Nephron progenitor cell (in vitro differentiated cells): Measurements from ENCODE around the gene BMPER.
A peak's percentile ranks its signal among the peaks of the same experiment; 100 is the strongest.
"Not testable (repeated sequence)": the region's sequence is repeated elsewhere in the genome, so short reads cannot be mapped to it uniquely, and the experiment has no call there.

Experiments
- DNase-seq: peaks from one replicate; pipeline ENCODE4 v3.0.0; 2021
- H3K27ac Mint-ChIP-seq: 2 replicates; pipeline ENCODE4 v1.8.0; 2021; ENCODE audit warnings: mild to moderate bottlenecking, moderate library complexity, mixed read lengths
- H3K27me3 Mint-ChIP-seq: 2 replicates; pipeline ENCODE4 v1.8.0; 2021; ENCODE audit warnings: mild to moderate bottlenecking, low read depth, mixed read lengths; ENCODE audit not compliant: poor library complexity
- H3K36me3 Mint-ChIP-seq: 2 replicates; pipeline ENCODE4 v1.8.0; 2021; ENCODE audit warnings: low read depth, mixed read lengths
- H3K4me1 Mint-ChIP-seq: 2 replicates; pipeline ENCODE4 v1.8.0; 2021; ENCODE audit warnings: mixed read lengths
- H3K4me3 Mint-ChIP-seq: 2 replicates; pipeline ENCODE4 v1.8.0; 2021; ENCODE audit warnings: mild to moderate bottlenecking, moderate library complexity, mixed read lengths
- H3K9me3 Mint-ChIP-seq: 2 replicates; pipeline ENCODE4 v1.8.0; 2021; ENCODE audit warnings: mild to moderate bottlenecking, moderate library complexity, mixed read lengths
- TF ChIP-seq, protein P1 (sequence below): fragments of 200-600 bp; sonication (generic); IDR thresholded peaks from 2 replicates; pipeline ENCODE4 v1.5.0; 2021; ENCODE audit warnings: antibody characterized with exemption

Gene BMPER

DNA sequence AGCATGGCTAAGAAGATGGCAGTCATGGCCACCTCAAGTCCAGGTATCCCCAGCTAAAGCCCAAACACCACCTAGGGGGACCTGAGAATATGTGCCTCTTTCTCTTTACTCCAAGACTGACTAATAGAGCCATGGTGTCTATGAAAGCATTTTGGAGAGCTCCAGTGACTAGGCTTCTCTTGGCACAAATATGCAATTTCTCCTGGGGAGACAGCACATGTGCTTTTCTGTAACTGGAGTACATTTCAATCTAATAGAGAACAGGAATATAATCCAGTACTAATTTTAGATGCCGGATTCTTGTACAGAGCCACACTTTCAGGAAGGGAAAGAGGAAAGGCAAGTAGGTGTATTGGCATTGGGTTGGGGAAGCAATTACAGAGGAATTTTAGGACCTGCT, 260.1 kb downstream of the BMPER start:
- H3K27me3 Mint-ChIP-seq = no peaks in the 10 kb centered on the region
- no peaks in the 10 kb centered on the region for H3K36me3 Mint-ChIP-seq
- H3K4me1 Mint-ChIP-seq = no peaks in the 10 kb centered on the region
- no peak overlapping the region for H3K4me3 Mint-ChIP-seq
- TF ChIP-seq, protein P1, sequence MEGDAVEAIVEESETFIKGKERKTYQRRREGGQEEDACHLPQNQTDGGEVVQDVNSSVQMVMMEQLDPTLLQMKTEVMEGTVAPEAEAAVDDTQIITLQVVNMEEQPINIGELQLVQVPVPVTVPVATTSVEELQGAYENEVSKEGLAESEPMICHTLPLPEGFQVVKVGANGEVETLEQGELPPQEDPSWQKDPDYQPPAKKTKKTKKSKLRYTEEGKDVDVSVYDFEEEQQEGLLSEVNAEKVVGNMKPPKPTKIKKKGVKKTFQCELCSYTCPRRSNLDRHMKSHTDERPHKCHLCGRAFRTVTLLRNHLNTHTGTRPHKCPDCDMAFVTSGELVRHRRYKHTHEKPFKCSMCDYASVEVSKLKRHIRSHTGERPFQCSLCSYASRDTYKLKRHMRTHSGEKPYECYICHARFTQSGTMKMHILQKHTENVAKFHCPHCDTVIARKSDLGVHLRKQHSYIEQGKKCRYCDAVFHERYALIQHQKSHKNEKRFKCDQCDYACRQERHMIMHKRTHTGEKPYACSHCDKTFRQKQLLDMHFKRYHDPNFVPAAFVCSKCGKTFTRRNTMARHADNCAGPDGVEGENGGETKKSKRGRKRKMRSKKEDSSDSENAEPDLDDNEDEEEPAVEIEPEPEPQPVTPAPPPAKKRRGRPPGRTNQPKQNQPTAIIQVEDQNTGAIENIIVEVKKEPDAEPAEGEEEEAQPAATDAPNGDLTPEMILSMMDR = no peak
- no peak for DNase-seq
- peaks cover 21% of the 10 kb centered on the region for H3K9me3 Mint-ChIP-seq
- H3K27ac Mint-ChIP-seq = no peak overlapping the region

DNA sequence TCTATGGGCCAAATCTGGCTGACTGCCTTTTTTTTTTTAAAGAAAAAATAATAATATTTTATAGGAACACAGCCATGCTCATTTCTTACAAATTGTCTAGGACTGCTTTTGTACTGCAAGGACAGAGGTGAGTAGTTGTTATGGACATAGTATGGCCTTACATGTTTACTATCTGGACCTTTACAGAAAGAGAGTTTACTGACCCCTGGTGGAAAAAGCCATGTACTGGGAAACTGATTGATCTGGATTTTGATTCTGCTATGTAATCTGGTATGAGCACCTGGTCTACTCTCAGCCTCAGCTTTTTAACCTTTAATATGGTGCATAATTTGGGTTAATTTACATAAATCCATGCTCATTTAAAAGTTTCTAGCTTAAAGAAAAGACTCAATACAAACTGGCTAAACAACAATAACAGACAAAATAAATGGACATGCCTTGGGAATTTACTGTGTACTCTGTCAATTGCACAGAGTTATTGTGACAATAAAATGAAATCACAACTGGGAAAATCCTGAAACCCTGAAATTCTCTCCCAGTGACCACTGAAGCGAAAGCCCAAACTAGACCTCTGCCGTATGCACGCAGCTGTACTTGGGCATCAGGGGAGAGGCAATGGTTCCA, 260.7 kb downstream of the BMPER start:
- H3K36me3 Mint-ChIP-seq = no peaks in the 10 kb centered on the region
- H3K9me3 Mint-ChIP-seq = peaks cover 21% of the 10 kb centered on the region
- no peaks in the 10 kb centered on the region for H3K27me3 Mint-ChIP-seq
- H3K4me1 Mint-ChIP-seq = no peaks in the 10 kb centered on the region
- H3K27ac Mint-ChIP-seq = no peak overlapping the region
- no peak overlapping the region for H3K4me3 Mint-ChIP-seq
- no peak for DNase-seq
- TF ChIP-seq, protein P1 = peak; percentile 60

DNA sequence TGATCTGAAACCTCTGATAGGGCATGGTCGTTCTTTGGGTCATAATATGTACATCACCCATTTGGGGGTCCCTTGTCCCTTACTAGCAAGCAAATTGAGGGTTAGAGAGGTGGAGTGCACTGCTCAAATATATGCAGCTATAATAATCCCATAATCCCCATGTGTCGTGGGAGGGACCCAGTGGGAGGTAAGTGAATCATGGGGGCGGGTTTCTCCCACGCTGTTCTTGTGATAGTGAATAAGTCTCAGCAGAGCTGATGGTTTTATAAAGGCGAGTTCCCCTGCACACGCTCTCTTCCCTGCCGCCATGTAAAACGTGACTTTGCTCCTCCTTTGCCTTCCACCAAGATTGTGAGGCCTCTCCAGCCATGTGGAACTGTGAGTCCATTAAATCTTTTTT, 262.7 kb downstream of the BMPER start:
- Mint-ChIP-seq H3K9me3 (peaks cover 31% of the 10 kb centered on the region), H3K36me3 (no peaks in the 10 kb centered on the region), H3K27ac (no peak overlapping the region), H3K4me1 (no peaks in the 10 kb centered on the region), H3K27me3 (no peaks in the 10 kb centered on the region), H3K4me3 (no peak overlapping the region)
- no peak for DNase-seq
- TF ChIP-seq, protein P1 = no peak

DNA sequence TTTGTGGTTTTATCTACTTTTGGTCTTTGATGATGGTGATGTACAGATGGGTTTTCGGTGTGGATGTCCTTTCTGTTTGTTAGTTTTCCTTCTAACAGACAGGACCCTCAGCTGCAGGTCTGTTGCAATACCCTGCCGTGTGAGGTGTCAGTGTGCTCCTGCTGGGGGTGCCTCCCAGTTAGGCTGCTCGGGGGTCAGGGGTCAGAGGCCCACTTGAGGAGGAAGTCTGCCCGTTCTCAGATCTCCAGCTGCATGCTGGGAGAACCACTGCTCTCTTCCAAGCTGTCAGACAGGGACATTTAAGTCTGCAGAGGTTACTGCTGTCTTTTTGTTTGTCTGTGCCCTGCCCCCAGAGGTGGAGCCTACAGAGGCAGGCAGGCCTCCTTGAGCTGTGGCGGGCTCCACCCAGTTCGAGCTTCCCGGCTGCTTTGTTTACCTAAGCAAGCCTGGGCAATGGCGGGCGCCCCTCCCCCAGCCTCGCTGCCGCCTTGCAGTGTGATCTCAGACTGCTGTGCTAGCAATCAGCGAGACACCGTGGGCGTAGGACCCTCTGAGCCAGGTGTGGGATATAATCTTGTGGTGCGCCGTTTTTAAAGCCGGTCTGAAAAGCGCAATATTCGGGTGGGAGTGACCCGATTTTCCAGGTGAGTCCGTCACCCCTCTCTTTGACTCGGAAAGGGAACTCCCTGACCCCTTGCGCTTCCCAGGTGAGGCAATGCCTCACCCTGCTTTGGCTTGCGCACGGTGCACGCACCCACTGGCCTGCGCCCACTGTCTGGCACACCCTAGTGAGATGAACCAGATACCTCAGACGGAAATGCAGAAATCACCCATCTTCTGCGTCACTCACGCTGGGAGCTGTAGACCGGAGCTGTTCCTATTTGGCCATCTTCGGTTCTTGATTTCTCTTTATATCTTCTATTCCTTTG, 269.6 kb downstream of the BMPER start:
- H3K27me3 Mint-ChIP-seq = not testable (repeated sequence)

DNA sequence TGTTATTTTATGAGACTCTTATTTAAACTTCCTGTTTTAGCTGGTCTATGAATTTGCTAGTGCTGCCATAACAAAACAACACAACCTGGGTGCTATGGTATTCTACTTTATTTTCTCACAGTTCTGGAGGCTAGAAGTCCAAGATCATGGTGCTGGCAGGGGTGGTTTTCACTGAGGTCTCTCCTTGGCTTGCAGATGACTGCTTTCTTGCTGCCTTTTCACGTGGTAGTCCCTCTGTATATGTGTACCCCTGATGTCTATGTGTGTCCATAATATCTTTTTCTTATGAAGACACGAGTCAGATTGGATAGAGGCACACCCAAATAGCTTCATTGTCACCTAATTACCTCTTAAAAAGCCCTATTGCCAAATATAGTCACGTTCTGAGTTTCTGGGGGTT, 270.5 kb downstream of the BMPER start:
- no peak for DNase-seq
- TF ChIP-seq, protein P1 = no peak
- Mint-ChIP-seq H3K4me3 (no peak overlapping the region), H3K27me3 (no peaks in the 10 kb centered on the region), H3K4me1 (peaks cover 7% of the 10 kb centered on the region), H3K9me3 (peaks cover 38% of the 10 kb centered on the region), H3K27ac (no peak overlapping the region), H3K36me3 (peaks cover 9% of the 10 kb centered on the region)

More for the DNA sequence above, 269.6 kb downstream of the BMPER start:
- not testable (repeated sequence) for H3K36me3 Mint-ChIP-seq, H3K4me1 Mint-ChIP-seq
- Mint-ChIP-seq H3K4me3 (peak overlapping the region; percentile 72), H3K9me3 (peaks cover 38% of the 10 kb centered on the region), H3K27ac (peak overlapping the region; percentile 89)
- DNase-seq = peak; percentile 10

DNA sequence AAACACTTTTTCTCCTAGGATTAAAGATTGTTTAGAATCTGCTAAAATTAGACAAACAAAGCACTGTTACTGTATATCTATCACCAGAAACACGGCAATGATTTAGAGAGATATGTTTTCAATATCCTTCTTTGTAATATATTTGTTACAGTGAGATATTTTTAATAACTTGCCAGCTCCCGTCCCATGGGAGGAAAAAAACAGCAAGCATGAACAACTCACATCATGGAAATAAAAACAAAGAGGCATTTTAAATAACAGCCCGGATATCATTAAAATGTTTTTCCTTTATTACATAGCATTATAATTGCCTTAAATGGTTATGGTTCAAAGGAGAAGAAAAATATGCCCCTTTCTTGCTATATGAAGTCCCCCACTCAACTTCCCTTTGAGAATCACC, 272.1 kb downstream of the BMPER start:
- no peak overlapping the region for H3K27ac Mint-ChIP-seq
- no peak overlapping the region for H3K4me3 Mint-ChIP-seq
- no peaks in the 10 kb centered on the region for H3K27me3 Mint-ChIP-seq
- DNase-seq = no peak
- peaks cover 9% of the 10 kb centered on the region for H3K36me3 Mint-ChIP-seq
- H3K4me1 Mint-ChIP-seq = peaks cover 7% of the 10 kb centered on the region
- H3K9me3 Mint-ChIP-seq = peaks cover 32% of the 10 kb centered on the region
- TF ChIP-seq, protein P1 = no peak
